GM18858 (cell line): ENCODE measurements around the gene LIN28B.
"Not testable (repeated sequence)": the region's sequence is repeated elsewhere in the genome, so short reads cannot be mapped to it uniquely, and the experiment has no call there.

Experiments
- ATAC-seq: cut with Tn5 transposase; IDR thresholded peaks from one replicate; pipeline ENCODE4 v1.9.1; 2021; ENCODE audit not compliant: unreplicated experiment

LIN28B gene

DNA sequence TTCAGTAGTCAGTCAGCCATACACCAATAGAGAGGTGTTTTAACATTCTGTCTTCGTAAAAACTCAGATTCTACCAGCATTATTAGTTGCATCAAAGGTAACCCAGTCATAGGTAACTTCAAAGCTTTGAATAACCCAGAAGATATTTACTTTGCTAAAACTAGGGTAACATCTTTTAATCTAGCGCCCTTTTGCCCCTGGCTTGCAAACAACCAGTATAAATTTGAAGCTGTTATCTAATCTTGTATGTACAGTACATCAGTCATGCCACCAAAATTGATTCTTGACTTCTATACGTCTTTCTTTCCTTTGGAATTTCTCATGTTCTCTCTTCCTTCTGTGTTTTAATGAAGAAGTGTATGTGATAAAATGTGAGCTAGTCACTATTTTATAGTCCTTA lies 109.3 kb downstream of the LIN28B start:
- no peak for ATAC-seq

DNA sequence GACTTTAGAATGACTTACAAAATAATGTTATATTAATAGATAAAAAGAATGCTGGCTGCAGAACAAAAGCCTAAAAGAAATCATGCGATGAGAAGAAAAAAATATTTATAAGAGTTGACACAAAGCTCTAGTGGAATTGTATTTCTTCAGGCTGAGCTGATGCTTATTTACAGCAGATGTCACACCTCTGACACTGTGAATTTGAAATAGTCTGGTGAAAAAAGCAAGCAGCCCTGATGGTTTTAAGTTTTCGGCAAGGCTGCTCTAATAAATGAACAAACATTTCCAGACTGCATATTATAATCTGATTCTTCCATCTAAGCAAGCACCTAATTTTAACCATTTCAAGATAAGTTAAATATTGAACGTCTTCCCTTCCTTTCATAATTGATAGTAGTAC lies 109.9 kb downstream of the LIN28B start:
- no peak for ATAC-seq

DNA sequence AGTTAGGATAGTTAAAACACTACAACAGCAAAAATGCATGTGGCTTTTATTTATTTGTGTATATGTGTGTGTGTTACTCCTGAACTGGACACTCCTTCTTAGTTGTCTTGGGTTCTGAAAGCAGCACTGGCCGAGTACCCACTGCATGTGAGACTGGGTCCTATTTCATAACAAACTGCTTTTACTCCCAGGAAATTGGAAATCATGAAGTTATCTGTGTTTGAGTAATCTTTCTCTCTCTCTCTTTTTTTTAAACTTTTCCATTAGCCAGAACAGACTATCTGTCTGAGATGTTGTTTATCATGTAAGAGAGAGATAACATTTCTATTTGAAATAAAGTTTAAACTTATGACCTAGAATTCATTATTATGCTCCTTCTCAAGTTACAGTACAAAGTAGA lies 110.4 kb downstream of the LIN28B start:
- no peak for ATAC-seq

DNA sequence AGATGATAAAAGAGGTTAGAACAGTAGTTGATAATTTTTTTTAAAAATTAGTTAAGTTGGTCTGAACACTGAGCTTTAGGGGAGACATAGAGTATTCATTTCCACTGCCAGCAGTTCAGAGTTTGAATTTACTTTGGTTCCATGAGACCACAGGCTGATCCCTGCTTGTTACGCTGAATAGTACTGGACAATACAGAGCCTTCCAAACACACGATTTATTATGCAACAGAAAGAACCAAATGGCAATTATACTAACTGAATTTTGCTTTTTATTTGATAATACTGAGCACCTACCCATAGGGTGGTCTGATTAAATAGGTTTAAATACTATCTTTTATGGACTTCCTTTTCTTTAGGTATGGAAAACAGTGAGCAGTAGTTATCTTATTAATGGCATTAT lies 111.5 kb downstream of the LIN28B start:
- no peak for ATAC-seq

DNA sequence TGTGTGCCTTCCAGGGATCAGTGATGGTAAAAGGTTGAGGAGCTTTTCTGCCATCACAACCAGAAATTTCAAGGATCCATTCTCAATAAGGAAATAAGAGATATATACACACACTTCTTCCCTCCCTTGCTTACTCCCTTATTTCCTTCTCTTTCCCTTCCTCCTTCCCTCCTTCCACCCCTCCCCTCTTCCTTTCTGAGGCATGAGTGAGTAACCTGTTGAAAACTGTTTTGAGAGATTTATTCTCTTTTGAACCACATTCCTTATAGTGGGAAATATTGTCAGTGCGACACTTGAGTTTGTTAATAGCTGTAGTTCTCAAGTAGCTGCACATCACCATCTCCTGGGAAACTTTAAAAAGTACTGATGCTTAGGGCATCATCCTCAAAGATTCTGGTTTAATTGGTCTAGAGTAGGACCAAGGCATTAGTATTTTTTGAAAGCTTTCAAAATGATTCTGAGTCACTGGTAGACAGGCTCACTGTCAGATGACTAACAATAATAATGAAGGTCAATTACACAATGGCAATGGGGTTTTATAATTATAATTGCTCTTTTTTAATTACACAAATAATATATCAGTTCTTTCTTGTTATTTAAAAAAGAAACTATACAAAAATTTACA lies 113.0 kb downstream of the LIN28B start:
- ATAC-seq, result no peak

DNA sequence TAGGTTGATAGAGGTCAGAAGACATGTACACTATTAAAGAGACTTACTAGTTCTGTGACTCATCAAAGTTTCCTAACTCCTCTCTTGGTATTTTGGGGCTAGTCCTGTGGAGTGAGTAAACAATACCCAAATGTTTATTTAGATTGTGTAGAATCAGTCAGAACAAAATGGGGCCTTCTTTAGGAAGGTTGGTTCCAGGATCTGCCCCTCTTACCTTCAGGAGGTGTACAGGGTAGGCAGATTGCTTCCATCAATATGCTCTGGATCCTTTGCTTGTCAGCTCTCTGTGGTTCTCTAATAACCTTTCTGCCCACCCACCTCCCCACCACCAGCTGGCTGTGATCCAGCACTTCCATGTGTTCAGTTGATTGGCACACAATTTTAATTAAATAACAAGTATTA lies 115.9 kb downstream of the LIN28B start:
- no peak for ATAC-seq

DNA sequence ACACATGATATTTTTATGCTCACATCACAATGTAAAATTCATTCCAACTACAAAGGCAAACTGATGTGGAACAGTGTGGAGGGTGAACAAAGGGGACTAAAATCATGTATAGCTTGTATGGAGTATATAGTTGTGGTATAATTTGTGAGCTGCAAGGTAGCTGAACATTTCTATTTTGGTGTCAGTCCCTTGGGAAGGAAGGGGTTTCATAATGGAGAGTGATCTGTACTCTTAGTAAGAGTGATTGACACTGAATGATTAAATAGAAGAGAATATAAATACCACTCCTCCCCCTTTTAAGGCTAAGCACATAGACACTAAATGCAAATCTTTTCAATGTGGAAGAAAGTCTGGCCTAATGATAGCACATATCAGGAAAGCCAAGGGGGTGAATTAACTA lies 118.3 kb downstream of the LIN28B start:
- no peak for ATAC-seq

DNA sequence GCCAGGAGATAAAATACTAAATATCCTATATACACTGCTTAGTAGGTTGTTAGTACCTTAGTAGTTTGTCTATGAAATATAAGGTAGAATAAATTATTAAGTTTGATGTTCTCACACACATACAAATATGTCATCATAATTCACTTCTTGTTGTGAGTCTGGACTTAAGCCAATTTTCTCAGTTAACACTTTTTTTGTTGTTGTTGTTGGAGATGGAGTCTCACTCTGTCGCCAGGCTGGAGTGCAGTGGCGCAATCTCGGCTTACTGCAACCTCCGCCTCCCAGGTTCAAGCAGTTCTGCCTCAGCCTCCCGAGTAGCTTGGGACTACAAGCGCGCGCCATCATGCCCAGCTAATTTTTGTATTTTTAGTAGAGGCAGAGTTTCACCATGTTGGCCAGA lies 119.5 kb downstream of the LIN28B start:
- ATAC-seq, result not testable (repeated sequence)

DNA sequence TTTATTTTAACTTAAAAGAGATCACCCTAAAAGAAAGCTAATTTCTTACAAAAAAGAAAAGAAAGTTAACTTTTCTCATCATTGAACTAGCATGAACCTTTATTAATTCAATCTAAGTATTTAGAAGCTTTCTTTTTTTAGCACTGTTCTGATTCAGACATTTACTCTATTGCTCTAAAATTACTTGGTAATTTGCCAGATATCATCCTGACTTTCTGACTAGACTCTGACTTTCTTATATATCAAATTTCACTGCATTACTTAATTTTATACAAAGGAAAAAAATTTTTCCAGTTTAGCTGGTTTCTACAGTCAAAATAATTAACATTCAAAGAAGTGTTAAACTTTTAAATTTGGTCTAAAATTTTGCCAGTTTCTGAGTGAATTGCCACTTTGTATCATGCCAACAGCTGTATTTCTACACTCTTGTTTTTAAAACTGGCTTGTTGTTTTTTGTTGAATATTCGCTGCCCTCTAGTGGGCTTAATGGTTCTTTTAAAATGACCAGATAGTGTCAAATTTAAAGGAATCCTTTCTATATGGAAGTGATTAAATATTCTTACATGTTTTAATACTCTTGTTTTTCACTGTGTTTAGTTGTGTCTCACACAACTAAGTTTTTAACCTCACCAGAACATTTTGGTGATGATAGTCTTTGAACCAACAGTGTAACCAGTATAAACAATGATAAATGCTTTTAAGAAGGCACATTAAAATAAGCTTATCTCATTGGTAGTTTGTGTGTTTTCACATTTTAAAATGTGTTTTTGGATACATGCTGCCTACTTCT lies 120.9 kb downstream of the LIN28B start:
- ATAC-seq, result no peak

DNA sequence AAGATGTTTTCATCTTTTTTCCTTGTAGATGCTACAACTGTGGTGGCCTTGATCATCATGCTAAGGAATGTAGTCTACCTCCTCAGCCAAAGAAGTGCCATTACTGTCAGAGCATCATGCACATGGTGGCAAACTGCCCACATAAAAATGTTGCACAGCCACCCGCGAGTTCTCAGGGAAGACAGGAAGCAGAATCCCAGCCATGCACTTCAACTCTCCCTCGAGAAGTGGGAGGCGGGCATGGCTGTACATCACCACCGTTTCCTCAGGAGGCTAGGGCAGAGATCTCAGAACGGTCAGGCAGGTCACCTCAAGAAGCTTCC lies 121.4 kb downstream of the LIN28B start:
- no peak for ATAC-seq

DNA sequence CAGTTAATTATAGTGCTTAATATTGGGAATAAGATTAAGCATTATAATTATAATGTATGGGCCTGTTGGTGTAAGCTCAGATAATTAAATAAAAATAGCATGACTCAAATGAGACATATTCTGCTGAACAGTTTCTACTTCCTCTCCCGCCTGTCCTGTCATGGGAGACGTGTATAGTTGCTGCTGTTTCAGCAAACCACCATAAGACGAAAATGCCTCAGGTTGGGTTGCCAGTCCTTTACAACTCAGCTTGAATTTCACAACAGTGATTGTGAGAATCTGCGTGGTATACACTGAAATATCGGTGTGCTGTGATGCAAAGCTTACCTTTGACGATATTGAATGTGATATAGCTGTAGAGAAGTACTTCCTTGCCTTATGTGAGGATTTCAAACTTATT lies 123.4 kb downstream of the LIN28B start:
- ATAC-seq, result no peak

DNA sequence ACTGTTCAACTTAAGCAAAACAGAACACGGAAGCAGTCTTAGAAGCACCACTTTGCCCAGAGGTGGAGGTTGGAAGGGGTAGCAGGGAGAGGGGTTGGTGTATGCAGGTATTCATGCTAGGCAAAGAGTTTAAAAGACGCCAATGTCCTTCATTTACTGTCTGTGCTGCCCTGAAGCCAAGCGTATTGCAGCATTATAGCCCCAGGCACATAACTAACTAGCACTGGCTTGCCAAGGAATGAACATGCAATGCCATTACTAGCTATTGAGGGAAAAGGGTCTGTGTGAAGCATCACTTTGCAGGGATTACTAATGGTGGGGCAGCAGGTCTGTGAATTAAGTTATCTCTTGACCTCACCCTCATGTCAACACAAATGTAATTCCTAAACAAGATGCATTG lies 124.8 kb downstream of the LIN28B start:
- not testable (repeated sequence) for ATAC-seq

DNA sequence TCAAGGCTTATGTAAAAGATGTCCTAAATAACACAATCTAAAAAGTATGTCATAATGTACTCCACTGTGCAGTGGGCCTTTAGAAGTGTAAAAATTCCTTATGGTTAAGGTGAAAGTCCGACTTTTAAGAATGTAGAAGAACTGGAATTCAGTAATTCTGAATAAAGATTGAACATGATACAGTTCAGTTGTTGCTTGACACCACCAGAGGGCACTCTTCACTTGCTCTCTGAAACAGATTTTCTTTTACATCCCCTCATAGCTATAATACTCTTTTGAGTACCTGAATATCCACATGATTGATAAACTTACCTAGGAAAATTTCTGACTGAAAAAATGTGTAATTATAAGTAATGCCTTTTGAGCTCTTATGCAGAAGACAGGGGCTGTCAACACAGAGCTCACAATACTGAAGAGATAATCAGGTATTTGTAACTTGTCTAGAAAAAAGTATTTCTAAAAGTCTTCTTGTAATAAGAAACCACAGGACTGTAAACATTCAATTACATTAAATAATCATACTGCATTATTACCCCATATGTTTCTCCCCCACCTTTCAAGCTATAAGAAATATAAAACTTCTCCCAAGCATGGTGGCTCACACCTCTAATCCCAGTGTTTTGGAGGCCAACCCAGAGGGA lies 130.8 kb downstream of the LIN28B start:
- peak; percentile 72 for ATAC-seq

DNA sequence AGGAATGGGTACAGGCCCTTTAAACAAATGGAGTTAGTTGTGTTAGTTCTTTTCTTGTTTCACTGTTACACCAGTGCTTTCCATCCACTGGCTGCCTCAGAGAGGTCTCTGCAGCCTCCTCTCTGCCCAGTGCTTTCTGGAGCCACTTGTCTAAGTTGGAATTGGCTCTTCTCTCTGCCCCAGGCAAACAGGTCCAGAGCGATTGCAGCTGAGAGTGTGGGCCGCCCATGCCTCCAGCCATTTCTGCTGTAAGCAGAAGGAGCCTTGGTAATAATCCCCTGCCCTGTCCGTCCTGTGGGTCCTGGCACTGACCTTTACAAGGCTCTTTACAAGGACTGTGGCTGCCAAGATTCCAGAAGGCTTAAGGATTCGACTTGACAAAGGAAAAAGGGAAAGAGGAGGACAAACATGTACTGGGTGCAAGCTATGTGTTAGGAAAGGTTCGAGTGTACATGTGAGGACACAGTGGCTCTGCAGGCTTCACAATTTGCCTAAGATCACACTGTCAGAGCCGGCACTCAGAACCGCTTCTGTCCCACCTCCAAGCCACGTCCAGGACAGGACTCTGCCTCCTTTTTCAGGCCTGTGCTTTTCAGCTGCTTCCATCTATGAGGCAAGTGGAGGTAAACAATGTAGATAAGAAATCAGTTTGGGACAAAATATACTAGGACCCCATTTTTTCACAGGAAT lies 134.4 kb downstream of the LIN28B start:
- ATAC-seq, result no peak

DNA sequence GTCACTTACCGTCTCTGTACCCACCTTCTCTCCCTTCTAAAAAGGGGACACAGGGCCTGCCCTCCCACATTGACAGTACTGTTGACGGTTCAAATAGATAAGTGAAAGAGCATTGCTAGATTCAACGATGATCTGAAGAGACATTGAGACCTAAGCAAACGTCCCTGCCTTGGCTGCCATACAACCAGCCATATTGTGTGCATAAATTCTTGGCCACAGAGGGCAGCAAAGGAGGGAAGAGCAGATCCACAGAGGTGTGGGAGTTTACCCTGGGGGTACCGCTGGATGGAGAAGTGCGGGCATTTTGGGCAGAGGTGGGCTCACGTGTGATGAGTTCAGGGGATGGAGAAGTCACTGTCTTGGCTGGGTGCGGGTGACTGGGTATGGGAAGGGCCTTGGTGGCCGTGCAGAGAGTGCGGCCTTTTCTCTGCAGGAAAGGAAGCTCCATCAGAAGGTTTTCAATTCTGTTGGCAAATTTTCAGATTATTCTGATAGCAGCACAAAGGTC lies 137.3 kb downstream of the LIN28B start:
- no peak for ATAC-seq

DNA sequence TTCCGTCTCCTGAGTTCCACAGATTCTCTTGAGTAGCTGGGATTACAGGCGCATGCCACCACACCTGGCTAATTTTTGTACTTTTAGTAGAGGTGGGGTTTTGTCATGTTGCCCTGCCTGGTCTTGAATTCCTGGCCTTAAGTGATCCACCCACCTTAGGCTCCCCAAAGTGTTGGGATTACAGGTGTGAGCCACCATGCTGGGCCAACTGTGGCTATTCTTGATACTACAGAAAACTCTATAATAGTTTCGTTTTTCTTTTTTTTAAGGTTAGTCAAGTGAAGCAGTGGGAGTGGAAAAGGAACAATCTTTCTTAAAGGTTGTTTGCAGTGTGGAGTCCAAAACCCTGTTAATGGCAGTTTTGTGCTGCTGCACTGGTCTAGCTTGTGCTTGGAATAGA lies 138.2 kb downstream of the LIN28B start:
- no peak for ATAC-seq

DNA sequence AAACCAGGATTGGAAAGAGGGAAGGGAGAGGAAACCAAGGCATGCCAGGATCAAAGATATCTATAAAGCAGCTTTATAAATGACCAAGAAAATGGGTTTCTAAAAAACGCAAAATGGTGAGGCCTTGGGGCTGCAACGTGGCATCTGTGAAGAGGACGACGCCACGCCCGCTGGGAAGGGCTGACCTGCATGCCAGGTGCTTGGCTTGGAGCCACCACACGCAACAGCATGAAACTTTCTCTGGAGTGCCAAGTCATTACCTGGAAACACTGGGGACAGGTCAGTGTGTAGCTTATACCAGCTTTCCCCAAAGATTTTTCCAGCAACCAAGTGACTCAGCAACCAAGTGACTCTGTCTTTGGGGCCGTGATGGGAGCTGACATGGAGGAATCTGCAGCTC lies 140.4 kb downstream of the LIN28B start:
- no peak for ATAC-seq

DNA sequence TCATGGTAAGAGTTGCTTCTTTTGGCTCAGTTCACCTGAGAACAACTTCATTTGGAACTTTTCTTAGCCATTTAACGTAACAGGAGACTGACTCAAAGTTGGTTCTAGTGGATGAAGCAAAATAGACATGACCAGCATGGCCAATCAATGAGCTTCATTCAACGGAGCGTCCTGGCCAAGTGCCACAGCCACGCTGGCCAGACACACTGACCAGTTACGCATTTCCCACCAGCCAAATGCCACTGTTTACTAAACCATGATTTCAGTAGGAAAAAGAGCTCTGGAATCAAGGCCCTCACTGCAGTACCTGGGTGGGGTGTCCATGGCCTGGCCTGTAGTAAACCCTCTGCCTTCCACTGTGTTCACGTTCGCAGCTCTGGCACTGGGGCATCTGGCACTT lies 142.5 kb downstream of the LIN28B start:
- ATAC-seq, result no peak

DNA sequence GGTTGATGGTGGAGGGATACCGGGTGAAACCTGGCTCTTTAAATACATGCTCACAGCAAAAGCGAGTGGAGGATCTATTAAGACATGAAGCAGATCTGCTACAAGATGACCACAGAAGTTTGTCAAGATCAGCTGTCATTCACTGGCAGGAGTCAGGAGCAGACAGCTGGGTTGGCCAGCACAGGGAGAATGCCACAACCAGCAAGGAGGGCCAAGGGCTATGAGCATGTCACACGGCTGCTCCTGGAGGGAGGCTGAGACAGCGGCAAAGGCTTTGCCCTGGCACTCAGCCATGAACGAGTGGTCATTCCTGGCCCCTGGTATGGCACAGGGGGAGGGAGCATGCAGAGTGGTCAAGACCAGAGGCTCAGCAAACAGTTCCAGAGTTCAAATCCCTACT lies 145.3 kb downstream of the LIN28B start:
- no peak for ATAC-seq

DNA sequence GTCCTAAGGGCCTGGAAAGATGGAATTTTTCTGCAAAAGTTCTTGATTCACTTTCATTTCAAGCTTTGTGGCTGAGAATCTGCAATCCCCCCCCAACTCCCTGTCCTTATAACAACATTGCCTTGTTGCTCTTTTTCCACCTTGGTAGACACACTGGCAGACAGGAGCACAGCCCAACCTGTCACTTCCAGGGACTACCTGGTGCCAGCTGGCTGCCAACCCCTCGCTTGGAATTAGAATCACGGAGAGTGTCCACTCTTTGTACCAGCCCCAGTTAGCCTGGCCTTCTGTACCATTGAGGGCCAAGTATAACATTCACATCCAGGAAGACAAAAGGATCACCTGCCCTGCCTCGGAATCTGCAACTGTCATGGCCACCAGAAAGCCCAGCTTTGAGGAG lies 148.2 kb downstream of the LIN28B start:
- no peak for ATAC-seq

DNA sequence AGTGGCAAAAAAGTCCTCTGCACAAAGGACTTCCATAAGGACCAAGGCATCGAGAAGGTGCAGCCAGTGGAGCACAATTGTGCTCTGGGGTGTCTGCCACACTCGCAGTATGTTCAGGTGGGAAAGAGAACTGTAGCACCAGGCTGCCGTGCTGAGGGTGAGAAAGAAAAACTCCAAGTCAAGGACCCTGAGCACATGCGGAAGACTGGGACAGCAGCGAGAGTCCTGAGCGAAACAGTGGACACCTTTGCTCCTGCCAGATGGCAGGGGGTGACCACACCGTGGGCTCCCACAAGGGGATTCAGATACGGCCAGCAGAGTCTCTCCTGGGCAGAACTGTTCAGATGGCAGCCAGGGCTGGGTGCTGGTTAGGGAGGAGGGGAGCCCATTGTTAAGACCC lies 149.4 kb downstream of the LIN28B start:
- no peak for ATAC-seq

DNA sequence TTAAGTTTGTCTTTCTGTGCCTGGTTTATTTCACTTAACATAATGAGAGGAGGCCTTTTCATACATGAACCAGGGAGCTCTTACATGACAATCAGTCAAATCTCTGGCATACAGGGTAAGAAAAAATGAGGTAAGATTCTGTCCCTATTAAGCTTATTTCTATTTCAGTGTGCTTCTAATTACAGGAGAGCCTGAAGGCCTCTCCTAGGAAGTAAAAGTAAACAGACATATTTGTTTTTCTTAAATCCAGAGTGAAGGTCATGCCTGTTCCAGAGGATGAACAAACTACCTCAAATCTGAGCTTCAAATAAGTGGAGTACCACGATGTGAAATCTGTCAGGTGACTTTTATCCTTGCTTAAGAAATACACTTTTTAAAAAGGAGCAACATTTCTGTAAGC lies 150.3 kb downstream of the LIN28B start:
- ATAC-seq, result no peak
